Hematopoietic multipotent progenitor cell treated with erythropoietin and hydrocortisone succinate and interleukin-3 and kit ligand, for 6 days (in vitro differentiated cells): ENCODE results near the gene RPLP2.

ENCODE experiments used
- DNase-seq: peaks from one replicate; pipeline ENCODE4 v3.0.0-alpha.2; 2015

Gene RPLP2

DNA sequence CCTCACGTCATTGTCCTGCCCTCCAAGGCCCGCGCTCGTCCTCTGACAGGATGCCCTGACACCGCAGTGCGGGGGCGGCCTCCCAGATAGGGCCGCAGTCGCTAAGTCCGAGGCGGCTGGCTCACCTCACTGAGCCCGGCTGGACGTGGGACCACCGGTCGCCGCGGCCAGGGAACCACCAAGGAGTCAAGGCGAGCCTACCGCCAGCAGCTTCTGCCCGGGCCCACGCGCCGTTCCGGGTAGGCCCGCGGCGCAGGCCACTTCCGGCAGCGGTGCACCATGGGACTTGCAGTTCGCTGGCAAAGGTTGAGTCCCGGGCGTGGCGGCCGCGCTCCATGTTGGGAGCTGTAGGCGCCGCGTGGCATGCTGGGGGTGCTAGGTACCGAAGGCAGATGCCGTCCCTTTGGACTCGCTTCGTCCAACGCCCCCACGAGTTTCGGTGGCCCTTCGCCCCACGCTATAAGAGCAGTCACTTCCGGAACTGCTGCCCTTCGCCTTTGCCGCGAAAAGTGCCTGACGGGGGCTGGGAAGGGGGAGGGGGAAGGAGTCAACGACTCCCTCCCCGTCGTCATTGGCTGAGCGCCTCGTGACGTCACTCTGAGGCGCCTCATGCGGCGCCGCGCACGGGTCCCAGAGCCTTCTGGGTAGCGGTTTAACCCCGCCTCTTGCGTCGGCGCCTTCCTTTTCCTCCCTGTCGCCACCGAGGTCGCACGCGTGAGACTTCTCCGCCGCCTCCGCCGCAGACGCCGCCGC lies at the start of gene RPLP2:
TSS of gene RPLP2 (plus strand) at position 681 of the 753 bp plus-strand sequence. CDS start 268 bp downstream, outside the sequence.
- DNase-seq, result peak; percentile 98

DNA sequence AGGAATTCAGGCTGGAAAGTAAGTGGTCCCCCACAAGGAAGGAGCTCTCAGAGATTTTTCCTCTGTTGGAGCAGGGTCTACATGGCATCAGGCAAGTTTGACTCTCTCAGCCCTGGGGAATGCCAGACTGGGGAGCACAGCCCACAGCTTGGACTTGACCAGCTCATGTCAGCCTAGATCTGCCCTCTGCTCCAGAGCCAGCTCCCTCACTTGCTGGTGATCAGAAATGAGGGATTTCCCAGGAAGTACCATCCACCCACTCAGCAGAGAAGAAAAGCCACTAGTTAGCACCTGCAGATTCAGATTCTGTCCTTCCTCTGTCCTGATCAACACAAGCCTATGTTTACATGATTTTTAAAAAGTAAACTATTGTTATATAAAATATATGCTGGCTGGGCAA lies 49.5 kb upstream of the RPLP2 start:
- DNase-seq, result no peak

DNA sequence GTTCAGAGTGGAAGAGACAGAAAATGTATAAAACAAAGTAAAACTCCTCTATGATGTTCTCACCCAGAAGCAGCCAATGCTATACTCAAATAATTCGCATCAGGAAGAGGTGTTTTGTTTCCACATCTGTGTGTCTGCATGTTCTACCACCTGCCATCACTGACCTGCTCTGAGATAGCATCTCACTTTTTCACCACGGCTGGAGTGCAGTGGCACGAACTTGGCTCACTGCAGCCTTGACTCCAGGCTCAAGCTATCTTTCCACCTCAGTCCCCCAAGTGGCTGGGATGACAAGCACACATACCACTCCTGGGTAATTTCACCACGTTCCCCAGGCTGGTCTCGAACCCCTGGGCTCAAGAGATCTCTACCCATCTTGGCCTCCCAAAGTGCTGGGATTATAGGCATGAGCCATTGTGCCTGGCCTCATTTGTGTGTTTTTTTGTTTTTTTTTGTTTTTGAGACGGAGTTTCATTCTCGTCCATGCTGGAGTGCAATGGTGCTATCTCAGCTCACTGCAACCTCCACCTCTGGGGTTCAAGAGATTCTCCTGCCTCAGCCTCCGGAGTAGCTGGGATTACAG lies 48.1 kb upstream of the RPLP2 start:
- no peak for DNase-seq

DNA sequence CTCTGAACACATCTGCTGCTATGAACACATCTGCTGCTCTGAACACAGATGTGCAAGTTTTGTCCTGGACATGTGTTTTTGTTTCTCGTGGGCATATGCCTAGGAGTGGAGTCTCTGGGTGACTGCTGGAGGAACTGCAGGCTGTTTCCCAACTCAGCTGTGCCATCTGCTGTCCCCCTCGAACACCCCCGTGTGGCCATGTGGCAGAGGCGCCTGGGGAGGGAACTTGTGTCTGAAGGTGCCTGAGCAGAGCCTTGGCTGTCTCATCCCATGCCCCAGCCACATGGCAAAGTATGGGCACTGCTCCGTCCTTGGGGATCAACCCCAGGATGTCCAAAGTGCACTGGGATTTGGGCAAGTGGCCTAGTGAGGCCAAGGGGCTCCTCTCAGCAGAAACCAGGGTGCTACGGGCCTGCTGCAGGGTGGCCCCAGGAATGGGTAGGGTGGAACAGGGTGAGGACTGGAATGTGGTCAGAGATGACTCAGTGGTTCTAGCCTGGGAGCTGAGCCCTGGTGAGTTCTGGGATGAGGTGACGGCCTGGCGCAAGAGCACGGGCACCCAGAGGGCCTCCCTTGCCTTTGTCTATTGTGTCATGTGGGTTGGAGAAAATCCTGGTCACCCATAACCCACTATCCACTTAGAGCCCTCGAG lies 47.2 kb upstream of the RPLP2 start:
- DNase-seq, result peak; percentile 81

DNA sequence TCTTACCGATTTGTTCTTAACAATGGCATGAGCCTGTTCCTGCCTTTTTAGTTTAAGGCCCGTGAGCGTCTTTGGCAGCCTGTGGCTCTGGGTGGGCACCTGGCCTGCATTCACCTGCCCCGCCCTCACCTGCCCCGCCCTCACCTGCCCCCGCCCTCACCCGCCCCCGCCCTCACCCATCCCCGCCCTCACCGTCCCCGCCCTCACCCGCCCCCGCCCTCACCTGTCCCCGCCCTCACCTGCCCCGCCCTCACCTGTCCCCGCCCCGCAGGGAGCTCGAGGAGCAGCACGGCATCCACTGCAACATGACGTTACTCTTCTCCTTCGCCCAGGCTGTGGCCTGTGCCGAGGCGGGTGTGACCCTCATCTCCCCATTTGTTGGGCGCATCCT lies 46.7 kb upstream of the RPLP2 start:
- DNase-seq, result no peak

DNA sequence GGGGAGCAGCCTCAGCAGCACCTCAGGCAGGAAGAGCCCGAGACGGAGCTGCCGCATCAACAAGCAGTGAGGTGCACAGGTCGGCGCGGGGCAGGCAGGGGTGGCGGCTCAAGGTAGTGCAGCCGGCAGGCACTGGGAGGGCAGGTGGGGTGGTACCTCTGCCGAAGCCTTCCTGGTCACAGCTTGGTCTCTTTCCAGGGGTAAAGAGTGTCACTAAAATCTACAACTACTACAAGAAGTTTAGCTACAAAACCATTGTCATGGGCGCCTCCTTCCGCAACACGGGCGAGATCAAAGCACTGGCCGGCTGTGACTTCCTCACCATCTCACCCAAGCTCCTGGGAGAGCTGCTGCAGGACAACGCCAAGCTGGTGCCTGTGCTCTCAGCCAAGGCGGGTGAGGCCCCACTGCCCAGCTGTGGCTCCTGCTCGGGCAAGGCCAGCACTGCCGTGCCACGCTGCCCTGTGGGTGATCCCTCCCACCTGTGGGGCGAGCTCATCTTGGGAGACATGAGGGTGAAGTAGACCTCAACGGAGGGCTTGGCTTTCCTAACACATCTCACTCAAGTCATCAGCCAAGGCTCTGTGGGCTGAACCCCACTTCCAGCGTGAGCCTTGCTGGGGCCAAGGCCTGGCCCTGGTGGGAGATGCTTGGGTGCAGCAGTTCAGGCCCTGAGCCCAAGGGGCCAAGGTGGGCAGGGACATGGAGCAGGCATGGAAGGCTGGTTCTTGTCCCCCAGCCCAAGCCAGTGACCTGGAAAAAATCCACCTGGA lies 46.0 kb upstream of the RPLP2 start:
- DNase-seq, result no peak

DNA sequence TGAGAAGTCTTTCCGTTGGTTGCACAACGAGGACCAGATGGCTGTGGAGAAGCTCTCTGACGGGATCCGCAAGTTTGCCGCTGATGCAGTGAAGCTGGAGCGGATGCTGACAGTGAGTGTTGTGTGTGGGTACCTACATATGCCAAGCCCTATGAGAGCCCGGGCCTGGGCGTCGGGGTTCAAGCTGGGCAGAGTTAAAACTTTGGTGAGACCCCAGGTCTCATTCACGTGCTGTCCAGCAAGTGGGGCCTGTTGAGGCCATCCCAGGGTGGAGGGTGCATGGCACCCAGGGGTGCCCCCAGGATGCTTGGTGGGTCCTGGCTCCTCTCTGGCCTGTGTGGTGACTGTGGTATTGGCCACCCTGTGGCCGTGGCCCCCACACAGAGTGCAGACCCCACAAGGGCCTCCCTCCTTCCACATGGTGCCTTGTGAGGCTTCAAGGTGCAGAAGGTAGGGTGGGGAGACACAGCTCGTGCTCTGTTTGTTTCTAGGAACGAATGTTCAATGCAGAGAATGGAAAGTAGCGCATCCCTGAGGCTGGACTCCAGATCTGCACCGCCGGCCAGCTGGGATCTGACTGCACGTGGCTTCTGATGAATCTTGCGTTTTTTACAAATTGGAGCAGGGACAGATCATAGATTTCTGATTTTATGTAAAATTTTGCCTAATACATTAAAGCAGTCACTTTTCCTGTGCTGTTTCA lies 45.3 kb upstream of the RPLP2 start:
- DNase-seq, result no peak

DNA sequence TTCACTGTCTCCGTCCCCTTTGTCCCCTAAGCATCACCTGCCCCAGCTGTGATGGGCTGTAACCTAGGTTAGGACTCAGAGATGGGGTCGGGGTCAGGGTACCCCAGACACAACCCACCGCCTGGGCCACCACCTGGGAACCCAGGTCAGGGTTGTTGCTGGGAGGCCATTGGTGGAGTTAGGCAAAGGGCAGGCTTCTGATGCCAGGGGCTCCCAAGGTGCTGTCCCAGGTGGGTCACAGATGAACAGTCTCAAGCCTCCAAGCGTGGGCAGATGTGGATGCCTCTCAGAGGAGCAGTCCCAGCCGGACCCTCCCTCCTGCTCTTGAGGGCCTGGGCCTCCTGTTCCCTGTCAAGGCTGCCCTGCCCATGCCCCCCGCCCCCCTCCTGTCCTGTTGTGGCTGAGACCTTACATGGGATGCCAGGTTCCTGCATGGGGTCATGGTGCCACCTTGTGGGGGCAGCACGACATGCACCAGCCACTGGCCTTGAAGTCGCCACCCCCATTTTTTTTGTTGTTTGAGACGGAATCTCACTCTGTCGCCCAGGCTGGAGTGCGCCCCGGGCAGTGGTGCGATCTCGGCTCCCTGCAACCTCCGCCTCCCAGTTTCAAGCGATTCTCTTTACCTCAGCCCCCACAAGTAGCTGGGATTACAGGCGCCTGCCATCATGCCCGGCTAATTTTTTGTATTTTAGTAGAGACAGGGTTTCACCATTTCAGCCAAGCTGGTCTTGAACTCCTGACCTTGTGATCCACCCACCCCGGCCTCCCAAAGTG lies 44.6 kb upstream of the RPLP2 start:
- DNase-seq, result peak; percentile 87

DNA sequence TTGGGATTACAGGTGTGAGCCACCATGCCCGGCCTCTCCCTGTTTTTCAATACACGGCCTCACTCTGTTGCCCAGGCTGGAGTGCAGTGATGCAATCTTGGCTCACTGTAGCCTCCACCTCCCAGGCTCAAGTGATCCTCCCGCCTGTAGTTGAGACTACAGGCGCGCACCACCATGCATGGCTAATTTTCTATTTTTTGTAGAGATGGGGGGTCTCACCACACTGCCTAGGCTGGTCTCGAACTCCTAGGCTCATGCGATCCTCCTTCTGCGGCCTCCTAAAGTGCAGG lies 44.0 kb upstream of the RPLP2 start:
- DNase-seq, result no peak

DNA sequence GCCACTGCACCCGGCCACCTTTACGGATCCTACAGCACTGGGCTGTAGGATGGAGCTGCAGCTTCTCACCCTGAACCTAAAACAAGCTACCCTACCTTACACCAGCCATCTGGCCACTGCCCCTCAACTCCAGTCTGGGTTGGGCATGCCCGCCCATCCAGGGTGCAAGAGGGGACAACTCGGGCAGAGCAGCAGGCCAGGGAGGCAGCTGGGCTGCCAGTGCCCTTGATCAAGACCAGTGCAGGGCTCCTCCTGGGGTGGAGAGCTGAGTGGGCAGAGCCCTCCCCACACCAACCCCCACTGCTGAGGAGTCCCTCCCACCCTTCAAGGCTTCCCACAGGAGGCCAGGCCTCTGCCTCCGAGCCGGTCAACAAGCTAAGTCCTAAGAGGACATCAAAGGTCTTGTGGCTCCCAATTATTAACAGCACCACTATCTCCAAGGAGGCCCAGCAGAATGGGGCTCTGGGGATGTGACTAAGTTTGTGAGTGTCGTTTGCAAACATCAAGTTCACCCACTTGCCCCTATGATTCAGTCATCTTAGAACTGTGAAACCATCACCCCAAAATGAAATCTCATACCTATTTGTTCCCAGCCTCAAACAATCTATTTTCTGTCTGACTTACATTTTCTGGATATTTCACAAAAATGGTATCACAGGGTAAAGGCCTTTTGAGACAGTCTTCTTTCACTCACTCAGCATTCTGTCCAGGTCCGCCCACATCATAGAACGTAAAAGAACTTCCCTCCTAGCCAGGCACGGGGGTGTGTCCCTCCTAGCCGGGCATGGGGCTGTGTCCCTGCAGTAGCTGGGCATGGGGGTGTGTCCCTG lies 43.4 kb upstream of the RPLP2 start:
- no peak for DNase-seq

DNA sequence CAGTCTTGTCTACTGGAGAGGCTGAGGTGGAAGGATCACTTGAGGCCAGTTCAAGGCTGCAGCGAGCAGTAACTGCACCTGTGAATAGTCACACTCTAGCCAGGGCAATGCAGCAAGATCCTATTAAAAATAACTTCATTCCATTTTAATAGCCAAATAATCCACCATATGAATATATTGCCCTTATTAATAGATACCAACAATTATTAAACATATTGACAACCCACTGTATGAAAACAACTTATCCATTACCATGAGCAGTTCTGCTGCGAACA lies 42.9 kb upstream of the RPLP2 start:
- DNase-seq, result no peak

DNA sequence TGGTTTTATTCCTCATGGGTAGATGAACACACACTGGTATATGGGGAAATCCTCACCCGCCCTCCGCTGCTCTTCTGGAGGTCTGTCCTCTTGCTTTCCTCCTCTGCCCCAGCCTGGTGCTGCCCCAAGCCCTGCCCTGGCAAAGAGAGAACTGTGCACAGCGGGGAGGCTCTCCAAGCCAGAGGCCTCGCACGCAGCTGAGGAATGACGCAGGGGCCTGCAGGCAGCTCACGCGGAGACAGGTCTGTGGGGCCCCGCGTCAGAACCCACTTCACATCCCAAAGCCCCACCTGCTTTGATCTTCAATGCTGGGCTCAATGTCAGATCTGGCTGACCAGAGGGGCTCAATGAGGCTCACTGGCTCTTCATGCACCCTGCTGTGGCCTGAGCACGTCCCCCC lies 42.5 kb upstream of the RPLP2 start:
- no peak for DNase-seq

DNA sequence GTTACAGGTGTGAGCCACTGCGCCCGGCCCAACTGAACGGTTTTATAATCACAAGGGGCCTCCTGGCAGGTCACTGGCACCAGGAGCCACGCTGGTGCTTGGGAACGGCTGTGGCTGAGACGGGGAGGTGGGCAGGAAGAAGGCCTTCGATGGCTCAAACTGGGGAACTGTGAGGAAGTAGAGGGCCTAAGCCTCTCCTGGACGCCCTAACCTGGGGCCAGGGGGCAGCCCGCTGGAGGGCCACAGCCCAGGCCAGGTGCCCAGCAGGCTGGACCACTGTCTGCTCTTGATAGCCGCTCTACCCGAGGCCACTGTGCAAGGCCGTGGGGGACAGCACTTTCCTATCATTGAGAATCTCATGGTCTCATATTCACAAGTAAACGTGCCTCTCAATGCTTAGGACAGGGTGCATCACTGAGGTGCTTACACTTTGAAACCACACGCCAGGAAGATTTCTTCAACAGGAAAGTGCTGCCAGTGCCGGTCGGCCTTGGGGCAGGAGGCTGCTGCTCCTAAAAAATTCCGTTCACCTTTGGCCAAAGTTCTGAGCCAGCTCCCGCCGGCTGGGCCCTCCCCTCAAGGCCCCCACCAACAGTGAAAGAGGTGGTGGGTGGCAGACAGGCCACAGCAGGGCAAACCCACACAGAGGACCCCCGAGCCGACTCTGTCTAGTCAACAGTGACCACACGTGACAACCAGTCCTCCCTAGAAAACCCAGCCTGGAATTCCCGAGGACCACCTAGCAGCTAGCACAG lies 39.7 kb upstream of the RPLP2 start:
- DNase-seq, result no peak

DNA sequence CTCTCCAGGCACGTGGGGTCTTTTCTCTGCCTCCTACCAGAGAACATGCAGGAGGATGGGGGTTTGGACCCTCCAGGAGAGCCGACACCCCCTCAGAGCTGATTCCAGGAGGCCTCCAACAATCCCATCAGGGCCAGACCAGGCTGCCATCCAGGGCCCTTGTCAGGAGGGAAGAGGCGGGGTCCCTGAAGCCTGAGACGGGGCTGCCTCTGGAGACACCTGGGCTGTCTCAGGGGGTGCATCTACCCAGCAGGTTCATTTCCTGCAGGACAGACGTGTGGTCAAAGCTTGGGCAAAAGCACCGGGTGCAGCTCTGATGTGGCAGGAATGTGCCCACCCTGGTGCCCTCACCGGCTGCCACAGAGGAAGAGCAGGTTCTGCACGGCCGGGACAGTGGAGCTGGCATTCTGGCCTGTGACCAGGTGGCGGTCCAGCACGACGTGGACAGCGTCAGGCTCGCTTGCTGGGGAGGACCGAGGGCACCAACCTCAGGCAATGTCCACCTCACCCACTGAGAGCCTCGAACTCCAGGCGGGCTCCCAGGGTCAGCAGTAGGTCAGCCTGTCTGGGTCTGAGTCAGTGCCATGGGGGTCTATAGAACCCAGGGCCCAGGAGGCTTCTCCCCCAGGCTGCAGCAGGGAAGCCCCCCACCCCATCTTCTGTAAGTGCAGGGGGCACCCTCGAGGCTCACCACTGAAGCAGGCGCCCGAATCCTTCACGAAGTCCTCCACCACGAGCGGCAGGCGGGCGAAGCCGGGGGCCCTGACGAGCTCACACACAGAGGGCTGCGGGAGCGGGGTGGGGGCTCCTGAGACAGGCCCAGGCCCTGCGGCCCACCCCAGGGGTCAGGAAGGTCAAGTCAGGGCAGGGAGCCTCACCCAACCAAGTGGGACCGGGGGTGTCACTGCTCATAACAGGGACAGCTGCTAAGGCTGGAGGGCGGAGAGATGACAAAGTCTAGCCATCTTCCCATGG lies 38.8 kb upstream of the RPLP2 start:
- DNase-seq, result no peak

DNA sequence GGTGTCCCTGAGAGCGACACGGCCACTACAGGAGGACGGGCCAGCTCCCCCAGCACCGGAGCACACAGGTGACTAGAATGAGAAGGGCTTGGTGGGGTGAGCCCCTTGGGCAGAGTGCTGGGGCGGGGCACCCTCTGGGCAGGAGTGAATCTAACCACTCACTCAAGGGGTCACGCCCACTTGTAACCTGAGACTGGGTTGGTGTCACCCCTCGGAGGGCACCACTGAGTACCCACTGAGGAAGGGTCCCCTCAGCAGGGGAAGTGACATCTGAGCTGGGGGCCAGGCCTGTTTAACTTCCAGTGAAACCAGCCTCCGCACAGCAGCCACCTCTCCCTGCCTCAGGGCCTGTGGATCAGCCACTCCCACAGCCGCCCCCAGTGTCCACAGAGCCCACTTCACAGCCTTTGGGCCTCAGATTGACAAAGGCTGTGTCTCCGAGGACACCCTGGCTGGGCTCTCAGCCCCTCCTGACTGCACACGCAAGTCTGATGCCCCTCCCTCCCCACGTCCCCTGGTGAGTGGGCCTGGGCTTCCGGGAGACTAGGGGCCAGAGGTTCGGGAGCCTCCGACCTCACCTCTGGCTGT lies 38.1 kb upstream of the RPLP2 start:
- no peak for DNase-seq

DNA sequence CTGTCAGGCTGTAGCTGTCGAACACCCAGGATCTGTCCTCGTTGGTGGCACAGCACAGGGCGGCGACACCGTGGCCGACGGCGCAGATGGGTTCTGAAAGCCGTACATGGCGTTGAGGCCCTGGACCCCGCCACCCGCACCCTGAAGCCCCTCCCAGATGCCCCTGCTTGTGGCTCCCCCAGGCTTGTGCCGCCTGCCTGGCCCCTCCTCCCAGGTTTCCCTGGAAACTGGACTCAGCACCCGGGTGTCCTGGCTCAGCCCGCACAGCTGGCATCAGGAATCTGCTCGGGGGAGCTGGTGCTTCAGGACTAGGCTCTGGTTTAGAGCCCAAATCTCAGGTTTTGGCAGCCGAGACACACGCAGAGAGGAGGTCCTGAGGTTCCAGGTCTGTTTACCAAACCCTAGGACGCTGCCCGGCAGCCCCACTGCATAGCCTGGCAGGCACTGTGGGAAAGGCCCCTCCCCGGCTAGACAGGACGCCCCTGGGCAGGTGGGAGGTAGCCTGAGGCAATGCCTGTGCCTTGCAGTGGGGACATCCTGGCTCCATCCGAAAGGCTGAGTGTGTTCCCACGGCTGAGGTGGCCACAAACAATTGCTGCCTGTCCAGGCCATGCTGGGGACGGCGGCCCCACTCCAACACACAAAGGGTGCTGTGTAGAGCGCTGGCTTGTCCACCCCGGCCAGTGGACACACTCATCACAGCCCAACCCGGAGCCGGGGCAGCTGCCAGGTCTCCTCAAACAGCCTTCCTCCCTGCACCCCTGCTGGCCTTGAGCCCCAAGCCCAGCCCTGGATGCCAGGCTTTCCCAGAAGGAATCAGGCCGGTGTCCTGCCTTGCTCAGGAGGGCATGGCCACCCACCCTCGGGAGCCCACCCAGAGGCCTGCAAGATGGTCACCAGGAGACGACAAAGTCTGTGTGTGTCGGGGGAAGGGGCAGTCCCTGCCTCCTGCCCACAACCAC lies 37.1 kb upstream of the RPLP2 start:
- DNase-seq, result no peak

DNA sequence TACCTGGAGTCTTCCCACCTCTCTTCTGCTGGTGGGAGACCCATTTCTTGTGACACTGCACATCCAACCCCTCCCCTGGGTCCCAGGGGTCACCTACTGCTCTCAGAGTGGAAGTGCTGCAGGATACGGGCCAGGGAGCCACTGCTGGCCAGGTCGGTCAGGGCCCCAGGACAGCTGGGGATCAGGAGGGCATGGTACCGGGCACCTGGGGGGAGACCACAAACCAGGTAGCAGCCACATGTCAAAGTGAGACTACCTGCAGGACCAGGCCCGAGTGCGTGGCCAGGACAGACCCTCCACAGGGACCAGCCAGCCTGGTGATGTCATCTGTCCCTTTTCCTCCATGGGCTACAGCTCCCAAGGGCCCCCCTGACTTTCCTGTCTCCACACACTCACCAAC lies 36.3 kb upstream of the RPLP2 start:
- DNase-seq, result no peak

DNA sequence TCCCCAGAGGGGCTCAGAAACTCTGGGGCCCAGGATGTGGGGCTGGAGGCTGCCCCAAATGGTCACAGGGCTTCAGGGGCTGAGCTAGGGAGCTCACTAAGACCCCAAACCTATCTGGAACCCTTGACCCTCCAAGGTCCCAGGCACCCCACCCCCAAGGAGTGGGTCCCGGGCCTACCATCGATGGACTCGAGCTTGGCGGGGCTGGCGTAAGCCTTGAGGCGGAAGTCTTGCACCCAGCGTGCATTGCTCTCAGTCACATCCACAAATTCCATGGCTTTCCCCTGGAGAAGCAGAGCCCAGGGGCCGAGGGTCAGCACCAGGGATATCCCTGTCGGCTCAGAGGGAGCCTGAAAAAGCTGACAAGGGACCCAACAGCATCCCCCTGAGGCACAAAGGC lies 35.9 kb upstream of the RPLP2 start:
- no peak for DNase-seq
